Measurements from ENCODE around the gene ADSL. TPM values are rescaled to one million over a fixed set of nuclear protein-coding genes. Genes with fewer than 3 reads are reported as not detected.

ADSL gene
- total RNA-seq, 4 donors from 2014 or later, result 49.0 to 69.4 (median 60.1) TPM

DNA sequence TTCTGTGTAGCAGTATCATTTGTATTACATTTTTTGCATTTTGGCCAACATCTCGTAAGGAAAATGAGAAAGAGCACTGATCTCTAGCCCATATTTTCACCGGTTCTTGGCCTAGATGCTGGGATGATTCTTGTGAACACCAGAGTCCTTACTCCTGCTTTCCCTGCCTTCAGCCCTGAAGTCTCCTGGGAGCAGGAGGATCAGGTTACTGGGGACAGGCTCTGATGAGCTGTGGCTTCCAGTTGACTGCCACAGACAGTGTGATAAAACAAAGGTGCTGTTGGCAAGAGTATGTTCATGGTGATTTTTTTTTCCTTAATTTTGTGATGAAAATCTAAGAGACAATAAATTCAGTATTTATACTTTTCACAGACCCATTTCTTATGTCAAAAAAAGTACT lies 34.2 kb upstream of the ADSL start:
- Histone ChIP-seq H3K27ac (peak overlapping the region in 1 of 3 donors; percentile 58), H3K9me3 (no peaks in the 10 kb centered on the region), H3K27me3 (no peaks in the 10 kb centered on the region), H3K36me3 (peaks cover 38 to 49% of the 10 kb centered on the region in 2 donors), H3K4me3 (replicated peaks in 1 of 3) (no peak overlapping the region), H3K4me1 (peaks cover 21 to 25% of the 10 kb centered on the region in 2 donors)
- intact Hi-C loops (cut with DNase I), result no loop called here
- no peak for DNase-seq
- WGBS, 2 donors, result 84 to 85% methylated on average over 2 of the region's 2 CpGs
- TF ChIP-seq POLR2A (IDR thresholded peaks at IDR 0.05), result no peak
- TF ChIP-seq, protein P1, sequence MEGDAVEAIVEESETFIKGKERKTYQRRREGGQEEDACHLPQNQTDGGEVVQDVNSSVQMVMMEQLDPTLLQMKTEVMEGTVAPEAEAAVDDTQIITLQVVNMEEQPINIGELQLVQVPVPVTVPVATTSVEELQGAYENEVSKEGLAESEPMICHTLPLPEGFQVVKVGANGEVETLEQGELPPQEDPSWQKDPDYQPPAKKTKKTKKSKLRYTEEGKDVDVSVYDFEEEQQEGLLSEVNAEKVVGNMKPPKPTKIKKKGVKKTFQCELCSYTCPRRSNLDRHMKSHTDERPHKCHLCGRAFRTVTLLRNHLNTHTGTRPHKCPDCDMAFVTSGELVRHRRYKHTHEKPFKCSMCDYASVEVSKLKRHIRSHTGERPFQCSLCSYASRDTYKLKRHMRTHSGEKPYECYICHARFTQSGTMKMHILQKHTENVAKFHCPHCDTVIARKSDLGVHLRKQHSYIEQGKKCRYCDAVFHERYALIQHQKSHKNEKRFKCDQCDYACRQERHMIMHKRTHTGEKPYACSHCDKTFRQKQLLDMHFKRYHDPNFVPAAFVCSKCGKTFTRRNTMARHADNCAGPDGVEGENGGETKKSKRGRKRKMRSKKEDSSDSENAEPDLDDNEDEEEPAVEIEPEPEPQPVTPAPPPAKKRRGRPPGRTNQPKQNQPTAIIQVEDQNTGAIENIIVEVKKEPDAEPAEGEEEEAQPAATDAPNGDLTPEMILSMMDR (IDR thresholded peaks at IDR 0.05), result no peak

DNA sequence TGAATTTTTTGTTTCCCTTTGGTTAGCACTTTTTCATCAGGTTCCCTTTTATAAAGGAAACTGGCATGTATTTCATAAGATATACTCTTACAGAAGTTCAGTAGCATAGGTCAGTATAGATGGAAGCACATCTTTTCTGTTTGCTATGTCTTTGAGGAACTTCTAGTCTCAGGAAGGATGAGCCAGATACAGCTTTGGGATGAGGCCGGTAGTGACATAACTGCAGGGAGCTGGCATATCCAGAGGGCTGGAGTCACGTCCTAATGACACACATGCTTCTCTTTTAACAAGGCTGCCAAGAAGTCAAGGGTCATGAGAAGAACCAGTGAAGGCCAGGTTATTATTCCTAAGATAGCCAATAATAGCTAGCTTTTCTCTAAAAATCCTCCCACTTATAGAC lies 33.3 kb upstream of the ADSL start:
- intact Hi-C loops (cut with DNase I), result no loop called here
- Histone ChIP-seq H3K4me1 (peaks cover 21 to 25% of the 10 kb centered on the region in 2 donors), H3K4me3 (replicated peaks in 1 of 3) (no peak overlapping the region), H3K27me3 (no peaks in the 10 kb centered on the region), H3K9me3 (no peaks in the 10 kb centered on the region), H3K36me3 (peaks cover 42 to 57% of the 10 kb centered on the region in 2 donors), H3K27ac (no peak overlapping the region)
- WGBS, 2 donors, result 65 to 85% methylated on average over 2 of the region's 2 CpGs
- TF ChIP-seq, protein P1 (IDR thresholded peaks at IDR 0.05), result no peak
- TF ChIP-seq POLR2A (IDR thresholded peaks at IDR 0.05), result no peak
- no peak for DNase-seq

DNA sequence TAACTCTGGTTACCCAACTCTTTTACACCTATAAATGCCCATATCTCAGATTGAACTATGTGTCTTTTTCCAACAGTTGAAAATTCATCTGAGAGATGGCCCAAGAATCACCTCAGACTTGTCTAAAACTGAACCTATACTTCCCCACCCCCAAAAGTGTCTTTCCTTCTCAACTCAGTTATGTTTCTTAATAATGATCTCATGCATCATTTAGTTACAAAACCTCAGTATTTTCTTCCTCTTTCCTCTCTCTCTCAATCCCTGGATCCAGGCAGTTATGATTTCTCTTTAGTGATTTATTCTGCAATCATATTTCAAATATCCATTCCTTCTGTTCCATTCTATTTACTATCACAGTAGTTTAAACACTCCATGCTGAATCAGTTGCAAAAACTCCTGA lies 32.3 kb upstream of the ADSL start:
- Histone ChIP-seq H3K36me3 (peaks cover 34 to 56% of the 10 kb centered on the region in 2 donors), H3K4me1 (peaks cover 19 to 20% of the 10 kb centered on the region in 2 donors), H3K9me3 (no peaks in the 10 kb centered on the region), H3K27ac (no peak overlapping the region), H3K4me3 (replicated peaks in 1 of 3) (no peak overlapping the region), H3K27me3 (no peaks in the 10 kb centered on the region)
- DNase-seq, result no peak
- intact Hi-C loops (cut with DNase I), result no loop called here
- TF ChIP-seq POLR2A (IDR thresholded peaks at IDR 0.05), result no peak
- TF ChIP-seq, protein P1 (IDR thresholded peaks at IDR 0.05), result no peak

DNA sequence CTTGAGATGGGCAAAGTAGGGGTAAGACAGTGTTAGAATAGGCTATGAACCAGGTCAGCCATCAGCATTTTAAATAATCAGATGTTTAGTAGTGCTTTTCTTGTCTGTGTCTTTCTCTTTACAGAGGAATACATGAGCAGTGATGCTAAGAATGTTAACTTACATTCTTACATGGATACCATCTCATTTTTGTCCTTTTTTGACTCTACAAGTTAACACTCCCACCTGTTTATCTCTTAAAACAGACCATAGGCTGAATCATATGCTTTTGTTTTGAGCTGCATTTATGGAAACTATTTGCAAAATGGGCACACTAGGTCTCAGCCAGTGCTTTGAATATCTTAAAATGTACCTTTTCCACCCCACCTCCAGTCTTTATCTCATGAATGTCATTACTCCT lies 25.6 kb upstream of the ADSL start:
- Histone ChIP-seq H3K4me3 (replicated peaks in 1 of 3) (no peak overlapping the region), H3K27ac (no peak overlapping the region), H3K36me3 (peaks cover 46 to 60% of the 10 kb centered on the region in 2 donors), H3K4me1 (no peaks in the 10 kb centered on the region), H3K9me3 (no peaks in the 10 kb centered on the region), H3K27me3 (no peaks in the 10 kb centered on the region)
- intact Hi-C loops (cut with DNase I), result no loop called here
- TF ChIP-seq, protein P1 (IDR thresholded peaks at IDR 0.05), result no peak
- no peak for TF ChIP-seq POLR2A (IDR thresholded peaks at IDR 0.05)
- no peak for DNase-seq

DNA sequence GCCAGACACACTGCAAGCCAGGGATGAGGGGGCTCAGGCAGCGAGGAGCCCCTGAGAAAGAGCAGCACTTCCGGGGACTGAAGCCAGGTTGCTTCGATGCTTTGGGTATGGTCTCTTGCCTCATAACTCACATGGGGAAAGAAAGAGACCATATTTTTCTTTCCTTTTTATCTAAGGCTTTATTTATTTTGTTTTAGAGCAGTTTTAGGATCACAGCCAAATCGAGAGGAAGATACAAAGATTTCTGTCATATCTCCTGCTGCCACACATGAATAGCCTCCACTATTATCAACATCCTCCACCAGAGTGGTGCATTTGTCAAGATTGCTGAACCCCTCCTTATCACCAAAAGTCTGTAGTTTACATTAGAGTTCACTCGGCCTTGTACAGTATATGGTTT lies 24.3 kb upstream of the ADSL start:
- Histone ChIP-seq H3K27ac (no peak overlapping the region), H3K36me3 (peaks cover 34 to 47% of the 10 kb centered on the region in 2 donors), H3K4me3 (replicated peaks in 1 of 3) (no peak overlapping the region)

More for the DNA sequence above, 24.3 kb upstream of the ADSL start:
- H3K9me3 ChIP-seq, result no peaks in the 10 kb centered on the region
- H3K4me1 ChIP-seq, result no peaks in the 10 kb centered on the region
- no peaks in the 10 kb centered on the region for H3K27me3 ChIP-seq
- intact Hi-C loops (cut with DNase I), result no loop called here
- no peak for DNase-seq
- no peak for TF ChIP-seq POLR2A (IDR thresholded peaks at IDR 0.05)
- TF ChIP-seq, protein P1 (IDR thresholded peaks at IDR 0.05), result no peak
- WGBS, 2 donors, result 74 to 80% methylated on average over 5 of the region's 5 CpGs
